HCT116 (cell line): ENCODE measurements around the gene PHF2.

ENCODE experiments used
- EGR1 ChIP-seq: IDR thresholded peaks from 2 replicates; pipeline ENCODE4 v1.6.1; 2012; ENCODE audit warnings: low read depth
- ELF1 ChIP-seq: IDR thresholded peaks from 2 replicates; pipeline ENCODE4 v1.6.1; 2012; ENCODE audit warnings: low read depth, borderline replicate concordance
- EZH2 ChIP-seq: fragments of 200-600 bp; sonication (generic); IDR thresholded peaks from 2 replicates; pipeline ENCODE4 v1.6.1; 2017; ENCODE audit warnings: antibody characterized with exemption, mixed run types
- POLR2A ChIP-seq: IDR thresholded peaks from 2 replicates; pipeline ENCODE4 v1.7.0; 2011; ENCODE audit warnings: borderline replicate concordance; ENCODE audit not compliant: insufficient read depth, insufficient read length; ENCODE audit errors: extremely low read depth
- POLR2AphosphoS5 ChIP-seq: IDR thresholded peaks from 2 replicates; pipeline ENCODE4 v1.6.1; 2011; ENCODE audit warnings: mild to moderate bottlenecking, low read depth, low read length, moderate library complexity
- TCF7L2 ChIP-seq: IDR thresholded peaks from 2 replicates; pipeline ENCODE4 v1.7.0; 2011; ENCODE audit warnings: borderline replicate concordance, inconsistent platforms; ENCODE audit not compliant: insufficient read depth, insufficient read length; ENCODE audit errors: extremely low read depth
- ZNF274 ChIP-seq: fragments of 200-500 bp; sonication (Bioruptor generic); IDR thresholded peaks from 2 replicates; pipeline ENCODE4 v1.6.1; 2014; ENCODE audit warnings: mild to moderate bottlenecking, low read depth, low read length, inconsistent platforms
- TF ChIP-seq, protein P1 (sequence below), 3 experiments: fragments of 200-600 bp in 1 of 3; sonication (generic) in 1 of 3; IDR thresholded peaks in 2 of 3; conservative IDR thresholded peaks in 1 of 3; 2 replicates each; pipeline ENCODE4 v1.5.1; 2012 to 2017; ENCODE audit warnings: low read depth in 2 of 3, low read length in 2 of 3, antibody characterized with exemption in 1 of 3, borderline replicate concordance in 1 of 3, control low read depth in 1 of 3, mild to moderate bottlenecking in 1 of 3, mixed read lengths in 1 of 3, mixed run types in 1 of 3, moderate library complexity in 1 of 3; ENCODE audit not compliant: insufficient read depth in 1 of 3
- TF ChIP-seq, protein P2 (sequence below): IDR thresholded peaks from 2 replicates; pipeline ENCODE4 v1.6.1; 2012
- TF ChIP-seq, protein P3 (sequence below): IDR thresholded peaks from 2 replicates; pipeline ENCODE4 v1.6.1; 2011; ENCODE audit warnings: mild to moderate bottlenecking, low read length, moderate library complexity; ENCODE audit not compliant: insufficient replicate concordance; ENCODE audit errors: extremely low read depth

- TF ChIP-seq POLR2AphosphoS5 (no peak), TCF7L2 (no peak), ZNF274 (no peak), POLR2A (no peak), EZH2 (no peak), ELF1 (no peak), EGR1 (no peak)
- TF ChIP-seq, protein P1, sequence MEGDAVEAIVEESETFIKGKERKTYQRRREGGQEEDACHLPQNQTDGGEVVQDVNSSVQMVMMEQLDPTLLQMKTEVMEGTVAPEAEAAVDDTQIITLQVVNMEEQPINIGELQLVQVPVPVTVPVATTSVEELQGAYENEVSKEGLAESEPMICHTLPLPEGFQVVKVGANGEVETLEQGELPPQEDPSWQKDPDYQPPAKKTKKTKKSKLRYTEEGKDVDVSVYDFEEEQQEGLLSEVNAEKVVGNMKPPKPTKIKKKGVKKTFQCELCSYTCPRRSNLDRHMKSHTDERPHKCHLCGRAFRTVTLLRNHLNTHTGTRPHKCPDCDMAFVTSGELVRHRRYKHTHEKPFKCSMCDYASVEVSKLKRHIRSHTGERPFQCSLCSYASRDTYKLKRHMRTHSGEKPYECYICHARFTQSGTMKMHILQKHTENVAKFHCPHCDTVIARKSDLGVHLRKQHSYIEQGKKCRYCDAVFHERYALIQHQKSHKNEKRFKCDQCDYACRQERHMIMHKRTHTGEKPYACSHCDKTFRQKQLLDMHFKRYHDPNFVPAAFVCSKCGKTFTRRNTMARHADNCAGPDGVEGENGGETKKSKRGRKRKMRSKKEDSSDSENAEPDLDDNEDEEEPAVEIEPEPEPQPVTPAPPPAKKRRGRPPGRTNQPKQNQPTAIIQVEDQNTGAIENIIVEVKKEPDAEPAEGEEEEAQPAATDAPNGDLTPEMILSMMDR (IDR thresholded peaks at IDR 0.05 in 2 of 3, conservative IDR thresholded peaks at IDR 0.05 in 1 of 3; ENCODE audit: borderline replicate concordance in 1 of 3, insufficient read depth in 1 of 3, low read depth in 2 of 3, low read length in 2 of 3): no peak
- TF ChIP-seq, protein P2, sequence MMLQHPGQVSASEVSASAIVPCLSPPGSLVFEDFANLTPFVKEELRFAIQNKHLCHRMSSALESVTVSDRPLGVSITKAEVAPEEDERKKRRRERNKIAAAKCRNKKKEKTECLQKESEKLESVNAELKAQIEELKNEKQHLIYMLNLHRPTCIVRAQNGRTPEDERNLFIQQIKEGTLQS: no peak
- TF ChIP-seq, protein P3, sequence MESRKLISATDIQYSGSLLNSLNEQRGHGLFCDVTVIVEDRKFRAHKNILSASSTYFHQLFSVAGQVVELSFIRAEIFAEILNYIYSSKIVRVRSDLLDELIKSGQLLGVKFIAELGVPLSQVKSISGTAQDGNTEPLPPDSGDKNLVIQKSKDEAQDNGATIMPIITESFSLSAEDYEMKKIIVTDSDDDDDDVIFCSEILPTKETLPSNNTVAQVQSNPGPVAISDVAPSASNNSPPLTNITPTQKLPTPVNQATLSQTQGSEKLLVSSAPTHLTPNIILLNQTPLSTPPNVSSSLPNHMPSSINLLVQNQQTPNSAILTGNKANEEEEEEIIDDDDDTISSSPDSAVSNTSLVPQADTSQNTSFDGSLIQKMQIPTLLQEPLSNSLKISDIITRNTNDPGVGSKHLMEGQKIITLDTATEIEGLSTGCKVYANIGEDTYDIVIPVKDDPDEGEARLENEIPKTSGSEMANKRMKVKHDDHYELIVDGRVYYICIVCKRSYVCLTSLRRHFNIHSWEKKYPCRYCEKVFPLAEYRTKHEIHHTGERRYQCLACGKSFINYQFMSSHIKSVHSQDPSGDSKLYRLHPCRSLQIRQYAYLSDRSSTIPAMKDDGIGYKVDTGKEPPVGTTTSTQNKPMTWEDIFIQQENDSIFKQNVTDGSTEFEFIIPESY: no peak
These were observed 10.9 kb downstream of the PHF2 start for GRCh38 chr9:93587284-93587650.
